OCI-LY1 (cell line): ENCODE results near the gene RANBP9.

Experiments
- EZH2 ChIP-seq: fragments of 200-600 bp; sonication (generic), shearing (Covaris generic); IDR thresholded peaks from 2 replicates; pipeline ENCODE4 v1.8.0; 2017; ENCODE audit warnings: borderline replicate concordance, mixed run types, mild to moderate bottlenecking, antibody characterized with exemption, low read length, moderate library complexity, mixed read lengths
- TF ChIP-seq, protein P1 (sequence below): fragments of 200-600 bp; sonication (generic), shearing (Covaris generic); IDR thresholded peaks from 2 replicates; pipeline ENCODE4 v1.5.1; 2017; ENCODE audit warnings: mild to moderate bottlenecking, antibody characterized with exemption, low read length, moderate library complexity, mixed read lengths

DNA sequence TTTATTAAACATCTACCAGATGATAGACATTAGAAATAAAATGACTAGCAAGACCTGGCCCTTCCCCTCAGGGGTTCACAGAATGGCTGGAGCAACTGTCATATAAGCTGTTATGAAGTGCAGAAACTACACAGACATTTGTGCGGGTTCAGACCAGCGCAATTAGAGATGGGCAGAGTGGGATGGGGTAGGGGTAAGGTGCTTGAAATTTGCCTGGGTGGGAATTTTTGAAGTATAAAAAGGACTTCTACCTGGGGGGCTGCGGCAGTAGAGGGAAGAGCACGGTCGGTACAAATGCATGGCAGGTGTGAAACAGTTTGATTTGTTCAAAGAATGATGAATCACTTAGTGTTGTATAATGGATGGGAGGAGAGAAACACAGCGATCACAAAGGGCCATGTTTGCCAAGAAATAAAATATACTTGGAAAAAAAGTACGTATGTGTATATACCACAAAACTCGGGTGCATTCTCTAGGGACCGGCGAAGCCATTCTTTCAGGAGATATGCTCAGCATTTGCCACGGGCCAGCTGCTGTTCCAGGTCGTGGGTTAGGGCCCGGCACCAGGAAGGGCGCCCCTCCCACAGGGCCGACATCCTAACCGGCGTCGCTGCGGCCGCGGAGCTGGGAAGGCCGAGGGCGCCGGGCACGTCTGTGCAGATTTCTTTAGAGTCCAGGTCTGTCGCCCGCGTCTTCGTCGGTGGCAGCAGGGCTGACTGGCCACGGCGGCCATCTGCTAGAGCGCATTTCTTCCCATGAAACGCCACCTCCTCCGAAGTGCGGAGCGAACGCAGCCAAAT is 97.3 kb downstream of the RANBP9 start:
- TF ChIP-seq, protein P1, sequence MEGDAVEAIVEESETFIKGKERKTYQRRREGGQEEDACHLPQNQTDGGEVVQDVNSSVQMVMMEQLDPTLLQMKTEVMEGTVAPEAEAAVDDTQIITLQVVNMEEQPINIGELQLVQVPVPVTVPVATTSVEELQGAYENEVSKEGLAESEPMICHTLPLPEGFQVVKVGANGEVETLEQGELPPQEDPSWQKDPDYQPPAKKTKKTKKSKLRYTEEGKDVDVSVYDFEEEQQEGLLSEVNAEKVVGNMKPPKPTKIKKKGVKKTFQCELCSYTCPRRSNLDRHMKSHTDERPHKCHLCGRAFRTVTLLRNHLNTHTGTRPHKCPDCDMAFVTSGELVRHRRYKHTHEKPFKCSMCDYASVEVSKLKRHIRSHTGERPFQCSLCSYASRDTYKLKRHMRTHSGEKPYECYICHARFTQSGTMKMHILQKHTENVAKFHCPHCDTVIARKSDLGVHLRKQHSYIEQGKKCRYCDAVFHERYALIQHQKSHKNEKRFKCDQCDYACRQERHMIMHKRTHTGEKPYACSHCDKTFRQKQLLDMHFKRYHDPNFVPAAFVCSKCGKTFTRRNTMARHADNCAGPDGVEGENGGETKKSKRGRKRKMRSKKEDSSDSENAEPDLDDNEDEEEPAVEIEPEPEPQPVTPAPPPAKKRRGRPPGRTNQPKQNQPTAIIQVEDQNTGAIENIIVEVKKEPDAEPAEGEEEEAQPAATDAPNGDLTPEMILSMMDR = no peak
- no peak for TF ChIP-seq EZH2
